ENCODE measurements around the gene CEP72. TPM values are rescaled to one million over a fixed set of nuclear protein-coding genes. Genes with fewer than 3 reads are reported as not detected.
"Not testable (repeated sequence)": the region's sequence is repeated elsewhere in the genome, so short reads cannot be mapped to it uniquely, and the experiment has no call there.

CEP72 gene
- total RNA-seq, 1 experiment from 2014 or later: 6.3 TPM

DNA sequence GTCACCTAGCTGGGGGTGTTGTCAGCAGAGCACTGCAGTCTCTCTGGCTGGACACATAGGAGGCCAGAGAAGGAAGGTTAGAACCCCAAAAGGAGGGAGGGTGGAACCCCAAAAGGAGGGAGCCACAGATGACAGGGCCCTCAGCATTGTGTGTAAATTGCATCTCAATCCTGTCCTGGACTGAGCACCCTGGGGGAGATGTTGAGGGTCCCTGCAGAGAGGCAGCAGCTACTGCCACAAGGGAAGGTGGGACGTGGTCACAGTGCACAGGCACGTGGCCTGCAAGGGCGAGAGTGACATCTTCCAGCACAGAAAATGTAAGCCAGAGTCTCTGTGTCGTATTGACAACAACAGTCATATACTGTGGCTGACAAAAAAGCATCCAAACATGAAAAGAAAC, 36.5 kb upstream of the CEP72 start:
- no peak for DNase-seq
- Histone ChIP-seq H3K9me3 (peaks cover 13% of the 10 kb centered on the region; the same call in 1 of the 2 replicates), H3K27me3 (peaks cover 14% of the 10 kb centered on the region; the same call in 1 of the 2 replicates), H3K36me3 (no peaks in the 10 kb centered on the region), H3K4me3 (no peak overlapping the region)

DNA sequence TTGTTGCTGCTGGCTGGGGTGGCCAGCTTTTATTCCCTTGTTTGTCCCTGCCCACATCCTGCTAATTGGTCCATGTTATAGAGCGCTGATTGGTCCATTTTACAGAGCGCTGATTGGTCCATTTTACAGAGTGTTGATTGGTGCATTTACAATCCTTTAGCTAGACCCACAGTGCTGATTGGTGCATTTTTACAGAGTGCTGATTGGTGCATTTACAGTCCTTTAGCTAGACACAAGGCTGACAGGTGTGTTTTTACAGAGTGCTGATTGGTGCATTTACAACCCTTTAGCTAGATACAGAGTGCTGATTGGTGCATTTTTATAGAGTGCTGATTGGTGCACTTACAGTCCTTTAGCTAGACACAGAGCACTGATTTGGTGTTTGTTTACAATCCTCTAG, 34.9 kb upstream of the CEP72 start:
- DNase-seq, H3K36me3 ChIP-seq, H3K4me3 ChIP-seq: not testable (repeated sequence)
- Histone ChIP-seq H3K27me3 (peaks cover 19% of the 10 kb centered on the region), H3K9me3 (peaks cover 13% of the 10 kb centered on the region; the same call in 1 of the 2 replicates)

DNA sequence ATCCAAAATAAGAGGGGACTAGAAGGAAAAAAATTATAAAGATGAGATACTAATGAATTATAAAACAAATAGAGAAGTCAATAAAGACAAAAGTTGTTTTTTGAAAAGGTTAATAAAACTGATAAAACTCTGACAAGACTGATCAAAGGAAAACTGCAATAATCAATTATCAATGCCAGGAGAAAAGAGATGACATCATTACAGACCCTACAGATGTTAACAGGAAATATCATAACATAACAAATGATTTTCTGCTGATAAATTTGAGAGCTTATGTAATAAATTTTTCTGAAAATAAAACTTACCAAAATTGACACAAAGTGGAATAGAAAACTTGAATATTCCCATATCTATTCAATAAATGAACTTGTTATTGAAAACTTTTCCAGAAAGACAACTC, 34.3 kb upstream of the CEP72 start:
- DNase-seq: no peak
- H3K4me3 ChIP-seq: no peak overlapping the region
- peaks cover 13% of the 10 kb centered on the region; the same call in 1 of the 2 replicates for H3K9me3 ChIP-seq
- peaks cover 19% of the 10 kb centered on the region for H3K27me3 ChIP-seq
- H3K36me3 ChIP-seq: no peaks in the 10 kb centered on the region

DNA sequence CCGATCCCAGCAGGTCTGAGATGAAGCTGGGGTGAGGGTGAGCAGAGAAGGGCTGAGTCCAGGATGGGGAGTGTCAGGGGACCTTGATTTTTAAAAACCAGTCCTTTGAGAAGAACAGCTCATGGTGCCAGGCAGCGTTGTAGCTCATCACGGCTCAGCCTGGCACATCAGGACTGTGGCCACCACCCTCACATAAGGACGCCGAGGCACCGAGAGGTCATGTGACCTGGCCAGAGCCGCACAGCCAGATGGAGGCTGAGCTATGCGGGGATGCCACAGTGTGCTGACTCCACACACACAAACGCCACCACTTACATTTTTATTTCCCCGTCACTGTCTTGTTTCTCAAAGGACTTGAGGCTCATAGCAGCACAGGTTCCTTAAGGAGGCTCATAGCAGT, 32.9 kb upstream of the CEP72 start:
- Histone ChIP-seq H3K4me3 (no peak overlapping the region), H3K27me3 (peaks cover 19% of the 10 kb centered on the region), H3K9me3 (peaks cover 13% of the 10 kb centered on the region; the same call in 1 of the 2 replicates), H3K36me3 (no peaks in the 10 kb centered on the region)
- no peak for DNase-seq

DNA sequence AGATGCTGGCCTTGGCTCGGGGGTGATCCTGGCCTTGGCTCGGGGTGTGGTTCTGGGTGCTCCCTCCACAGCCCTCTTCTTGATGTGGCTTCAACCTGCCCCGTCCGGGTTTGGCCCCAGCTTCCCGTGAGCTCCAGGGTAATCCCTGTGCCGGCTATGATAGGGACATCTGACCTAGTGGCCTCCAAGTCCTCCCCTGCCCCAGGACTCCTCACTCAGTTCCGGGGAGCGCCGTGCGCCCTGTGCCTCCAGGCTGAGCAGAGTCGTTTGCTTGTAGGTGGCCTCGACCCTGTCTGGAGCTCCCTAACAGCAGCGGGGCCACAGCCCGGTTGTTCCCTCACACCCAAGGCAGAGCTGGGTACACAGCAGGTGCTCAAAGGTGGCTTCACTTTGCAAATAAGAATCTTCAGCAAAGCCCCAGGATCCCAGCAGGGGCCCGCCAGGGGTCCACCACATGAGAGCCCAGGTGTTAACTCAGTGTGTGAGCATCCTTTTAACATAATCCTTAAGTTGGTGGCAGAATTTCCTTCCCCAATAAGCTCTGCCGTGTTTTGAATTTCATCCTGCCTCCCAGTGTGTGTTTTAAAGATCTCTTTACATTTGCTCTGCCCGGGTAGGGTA, 32.3 kb upstream of the CEP72 start:
- no peak overlapping the region for H3K4me3 ChIP-seq
- peaks cover 19% of the 10 kb centered on the region for H3K27me3 ChIP-seq

DNA sequence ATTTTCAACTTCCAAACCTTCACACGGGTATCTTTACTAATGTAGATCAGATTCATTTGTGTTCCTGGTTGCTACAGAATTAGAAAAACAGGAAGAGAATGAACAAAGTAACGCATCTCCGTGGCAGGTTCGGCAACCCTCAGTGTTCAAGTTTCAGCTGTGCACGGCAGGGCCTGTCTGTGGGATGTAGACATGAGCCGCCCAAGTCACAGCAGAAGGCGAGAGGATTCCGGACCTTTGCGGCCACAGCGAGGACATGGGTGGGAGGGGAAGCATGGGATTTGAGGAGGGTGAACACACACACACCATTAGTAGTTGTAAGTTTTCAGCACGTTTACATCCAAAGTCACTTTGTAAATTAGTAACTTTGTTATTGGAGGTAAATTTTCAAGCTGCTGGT, 31.7 kb upstream of the CEP72 start:
- Histone ChIP-seq H3K36me3 (no peaks in the 10 kb centered on the region), H3K9me3 (peaks cover 13% of the 10 kb centered on the region; the same call in 1 of the 2 replicates), H3K4me3 (no peak overlapping the region), H3K27me3 (peaks cover 19% of the 10 kb centered on the region)
- DNase-seq: no peak

More for the DNA sequence above, 32.3 kb upstream of the CEP72 start:
- Histone ChIP-seq H3K9me3 (peaks cover 13% of the 10 kb centered on the region; the same call in 1 of the 2 replicates), H3K36me3 (no peaks in the 10 kb centered on the region)
- DNase-seq: no peak

DNA sequence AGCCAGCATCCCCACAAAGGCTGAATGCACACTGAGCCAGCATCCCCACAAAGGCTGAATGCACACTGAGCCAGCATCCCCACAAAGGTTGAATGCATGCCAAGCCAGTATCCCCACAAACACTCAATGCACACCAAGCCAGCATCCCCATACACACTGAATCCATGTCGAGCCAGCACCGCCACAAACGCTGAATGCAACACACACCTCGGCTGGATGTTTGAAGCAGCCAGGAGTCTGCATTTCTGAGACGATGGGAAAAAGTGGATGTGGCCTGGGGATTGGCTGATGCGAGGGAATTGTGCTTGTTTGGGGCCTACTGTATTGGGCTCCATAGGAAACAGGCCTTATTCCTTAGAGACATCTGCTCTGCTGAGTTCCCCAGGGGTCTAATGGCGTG, 30.9 kb upstream of the CEP72 start:
- H3K9me3 ChIP-seq: peaks cover 13% of the 10 kb centered on the region; the same call in 1 of the 2 replicates
- DNase-seq: no peak
- H3K27me3 ChIP-seq: peaks cover 19% of the 10 kb centered on the region
- no peaks in the 10 kb centered on the region for H3K36me3 ChIP-seq
- H3K4me3 ChIP-seq: no peak overlapping the region

DNA sequence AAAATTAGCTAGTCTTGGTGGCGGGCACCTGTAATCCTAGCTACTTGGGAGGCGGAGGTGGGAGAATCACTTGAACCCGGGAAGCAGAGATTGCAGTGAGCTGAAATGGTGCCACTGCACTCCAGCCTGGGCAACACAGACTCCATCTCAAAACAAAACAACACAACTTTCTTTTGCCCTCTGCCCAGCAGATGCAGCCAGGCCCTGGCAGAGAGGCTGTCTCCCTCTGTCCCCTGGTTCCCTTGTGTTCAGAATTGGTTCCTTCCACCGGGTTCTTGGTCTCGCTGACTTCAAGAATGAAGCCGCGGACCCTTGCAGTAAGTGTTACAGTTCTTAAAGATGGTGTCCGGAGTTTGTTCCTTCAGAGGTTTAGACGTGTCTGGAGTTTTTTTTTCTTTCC, 30.2 kb upstream of the CEP72 start:
- peaks cover 19% of the 10 kb centered on the region for H3K27me3 ChIP-seq
- peaks cover 12% of the 10 kb centered on the region; the same call in 1 of the 2 replicates for H3K9me3 ChIP-seq
- no peaks in the 10 kb centered on the region for H3K36me3 ChIP-seq
- no peak overlapping the region for H3K4me3 ChIP-seq
- no peak for DNase-seq

DNA sequence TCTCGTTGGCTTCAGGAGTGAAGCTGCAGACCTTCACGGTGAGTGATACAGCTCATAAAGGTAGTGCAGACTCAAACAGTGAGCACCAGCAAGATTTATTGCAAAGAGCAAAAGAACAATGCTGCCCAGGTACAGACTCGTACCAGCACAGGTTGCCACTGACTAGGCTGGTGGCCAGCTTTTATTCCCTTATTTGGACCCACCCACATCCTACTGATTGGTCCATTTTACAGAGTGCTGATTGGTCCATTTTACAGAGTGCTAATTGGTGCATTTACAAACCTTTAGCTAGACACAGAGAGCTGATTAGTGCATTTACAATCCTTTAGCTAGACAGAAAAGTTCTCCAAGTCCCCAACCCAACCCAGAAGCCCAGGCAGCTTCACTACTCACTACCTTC, 29.7 kb upstream of the CEP72 start:
- H3K36me3 ChIP-seq, DNase-seq, H3K9me3 ChIP-seq, H3K4me3 ChIP-seq: not testable (repeated sequence)
- H3K27me3 ChIP-seq: peaks cover 16% of the 10 kb centered on the region

DNA sequence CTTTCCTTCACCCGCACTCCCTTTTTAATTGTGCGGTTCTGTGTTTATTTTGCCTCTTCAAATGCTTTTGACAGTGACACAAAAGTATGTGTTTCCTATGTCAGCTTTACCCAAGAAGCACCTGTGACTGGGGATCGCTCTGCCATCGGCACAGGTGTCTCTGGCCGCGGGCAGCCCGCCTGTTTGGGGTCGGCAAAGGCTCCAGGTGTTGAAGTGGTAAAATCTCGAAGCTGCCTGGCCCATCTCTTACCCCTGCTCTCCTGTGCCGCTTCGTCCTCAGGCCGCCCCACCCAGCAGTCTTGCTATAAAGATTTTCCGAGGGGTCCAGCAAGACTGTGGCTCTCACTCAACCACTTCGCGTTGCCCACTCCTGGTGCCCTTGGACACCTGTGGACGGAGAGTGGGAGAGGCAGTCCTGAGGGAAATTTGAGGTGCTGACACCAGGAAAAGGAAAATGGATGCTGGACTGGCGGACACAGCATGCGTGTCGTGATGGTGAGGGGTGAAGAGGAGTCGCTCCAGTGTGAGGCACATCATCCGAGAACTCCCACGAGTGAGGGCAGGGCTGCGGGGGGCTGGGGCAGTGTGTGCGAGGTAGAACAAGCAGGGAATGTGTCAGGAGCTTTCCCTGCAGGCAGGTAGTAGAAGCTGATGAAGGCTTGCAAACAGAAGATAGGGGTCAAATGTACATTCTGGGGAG, 29.1 kb upstream of the CEP72 start:
- H3K4me3 ChIP-seq: no peak overlapping the region
- DNase-seq: no peak
- no peaks in the 10 kb centered on the region for H3K36me3 ChIP-seq
- H3K9me3 ChIP-seq: peaks cover 3% of the 10 kb centered on the region; the same call in 1 of the 2 replicates
- H3K27me3 ChIP-seq: peaks cover 16% of the 10 kb centered on the region

DNA sequence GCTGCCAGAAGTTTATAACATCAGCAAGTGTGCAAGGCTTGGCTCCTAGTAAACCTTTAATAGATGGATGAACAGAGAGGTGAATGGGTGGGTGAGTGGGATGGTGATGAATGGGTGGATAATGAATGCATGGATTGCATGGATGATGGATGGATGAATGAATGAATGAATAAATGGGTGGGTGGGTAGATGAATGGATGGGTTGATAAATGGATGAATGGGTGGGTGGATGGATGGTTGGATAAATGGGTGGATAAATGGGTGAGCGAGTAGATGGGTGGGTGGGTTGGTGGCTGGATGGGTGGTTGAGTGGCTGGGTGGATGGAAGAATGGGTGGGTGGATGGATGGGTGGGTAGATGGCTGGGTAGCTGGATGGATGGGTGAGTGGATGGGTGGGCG, 28.5 kb upstream of the CEP72 start:
- Histone ChIP-seq H3K9me3 (peaks cover 3% of the 10 kb centered on the region; the same call in 1 of the 2 replicates), H3K27me3 (peaks cover 15% of the 10 kb centered on the region)
- no peak for DNase-seq

DNA sequence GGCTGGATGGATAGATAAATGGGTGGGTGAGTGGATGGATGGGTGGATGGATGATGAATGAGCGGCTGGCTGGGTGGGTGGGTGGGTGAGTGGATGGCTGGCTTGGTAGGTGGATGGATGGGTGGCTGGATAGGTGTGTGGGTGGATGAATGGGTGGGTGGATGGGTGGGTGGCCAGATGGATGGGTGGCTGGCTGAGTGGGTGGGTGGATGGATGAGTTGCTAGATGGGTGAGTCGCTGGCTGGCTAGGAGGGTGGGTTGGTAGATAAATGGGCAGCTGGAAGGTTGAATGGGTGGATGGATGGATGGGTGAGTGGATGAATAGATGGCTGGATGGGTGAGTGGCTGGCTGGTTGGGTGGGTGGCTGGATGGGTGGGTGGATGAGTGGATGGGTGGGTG, 27.9 kb upstream of the CEP72 start:
- Histone ChIP-seq H3K27me3 (peaks cover 12% of the 10 kb centered on the region), H3K9me3 (no peaks in the 10 kb centered on the region), H3K4me3 (no peak overlapping the region), H3K36me3 (no peaks in the 10 kb centered on the region)
- DNase-seq: no peak

More for the DNA sequence above, 28.5 kb upstream of the CEP72 start:
- Histone ChIP-seq H3K36me3 (no peaks in the 10 kb centered on the region), H3K4me3 (no peak overlapping the region)

DNA sequence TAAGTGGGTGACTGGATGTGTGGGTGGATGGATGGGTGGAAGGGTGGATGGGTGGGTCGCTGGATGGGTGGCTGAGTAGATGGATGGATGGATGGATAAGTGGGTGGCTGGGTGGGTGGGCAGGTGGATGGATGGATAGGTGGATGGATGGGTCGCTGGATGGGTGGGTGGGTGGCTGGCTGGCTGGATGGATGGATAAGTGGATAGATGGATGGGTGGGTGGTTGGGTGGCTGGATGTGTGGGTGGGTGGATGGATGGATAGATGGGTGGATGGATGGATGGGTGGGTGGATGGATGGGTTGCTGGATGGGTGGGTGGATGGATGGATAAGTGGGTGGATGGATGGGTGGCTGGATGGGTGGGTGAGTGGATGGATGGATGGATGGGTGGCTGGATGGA, 27.3 kb upstream of the CEP72 start:
- H3K4me3 ChIP-seq: no peak overlapping the region
- H3K36me3 ChIP-seq: no peaks in the 10 kb centered on the region
- H3K9me3 ChIP-seq: no peaks in the 10 kb centered on the region
- DNase-seq: no peak
- peaks cover 9% of the 10 kb centered on the region for H3K27me3 ChIP-seq

DNA sequence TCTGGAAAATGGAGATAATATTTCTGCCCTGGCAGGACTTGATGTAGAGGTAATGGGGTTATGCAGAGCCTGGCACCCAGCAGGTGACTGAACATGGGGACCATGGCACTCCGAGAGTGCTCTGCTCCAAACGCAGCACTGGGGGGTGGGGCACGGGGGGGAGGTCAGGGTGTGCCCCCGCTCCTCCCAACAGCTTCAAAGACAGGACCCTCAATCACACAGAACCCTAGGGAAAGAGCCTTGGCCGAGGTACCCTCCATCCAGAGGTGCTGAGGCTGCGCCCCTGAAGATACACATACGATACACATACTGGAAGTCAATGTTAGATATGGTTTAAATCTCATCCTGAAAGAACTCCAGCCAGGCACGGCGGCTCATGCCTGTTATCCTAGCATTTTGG, 26.6 kb upstream of the CEP72 start:
- DNase-seq: no peak
- H3K4me3 ChIP-seq: no peak overlapping the region
- H3K9me3 ChIP-seq: no peaks in the 10 kb centered on the region; the same call in 1 of the 2 replicates
- peaks cover 9% of the 10 kb centered on the region for H3K27me3 ChIP-seq
- no peaks in the 10 kb centered on the region for H3K36me3 ChIP-seq

DNA sequence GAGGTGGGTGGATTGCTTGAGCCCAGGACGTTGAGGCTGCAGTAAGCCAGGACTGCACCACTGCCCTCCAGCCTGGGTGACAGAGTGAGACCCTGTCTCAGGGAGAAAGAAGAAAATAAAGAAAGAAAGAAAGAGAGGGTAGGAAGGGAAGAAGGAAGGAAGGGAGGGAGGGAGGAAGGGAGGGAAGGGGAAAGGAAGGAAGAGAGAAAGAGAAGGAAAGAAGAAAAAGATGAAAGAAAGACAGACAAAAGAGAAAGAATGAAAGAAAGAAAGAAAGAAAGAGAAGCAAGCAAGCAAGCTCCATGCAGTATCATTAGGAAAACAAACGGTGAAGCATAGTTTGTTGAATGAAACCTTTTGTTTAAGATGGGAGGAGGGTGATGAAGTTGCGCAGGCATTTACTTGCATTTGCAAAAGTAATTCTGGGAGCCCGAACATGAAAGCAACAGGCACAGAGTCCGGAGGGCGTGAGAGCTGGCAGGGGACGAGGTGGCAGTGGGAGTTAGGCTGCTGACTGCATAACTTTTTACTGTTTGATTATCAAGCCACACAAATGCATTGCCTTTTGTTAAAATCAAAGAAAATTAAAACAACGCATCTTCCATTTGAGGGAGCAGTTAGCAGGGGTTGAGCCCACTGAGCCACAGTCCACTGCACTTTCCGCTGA, 26.0 kb upstream of the CEP72 start:
- no peak overlapping the region for H3K4me3 ChIP-seq
- H3K36me3 ChIP-seq: no peaks in the 10 kb centered on the region
- no peak for DNase-seq
- peaks cover 12% of the 10 kb centered on the region for H3K27me3 ChIP-seq
- peaks cover 2% of the 10 kb centered on the region for H3K9me3 ChIP-seq

DNA sequence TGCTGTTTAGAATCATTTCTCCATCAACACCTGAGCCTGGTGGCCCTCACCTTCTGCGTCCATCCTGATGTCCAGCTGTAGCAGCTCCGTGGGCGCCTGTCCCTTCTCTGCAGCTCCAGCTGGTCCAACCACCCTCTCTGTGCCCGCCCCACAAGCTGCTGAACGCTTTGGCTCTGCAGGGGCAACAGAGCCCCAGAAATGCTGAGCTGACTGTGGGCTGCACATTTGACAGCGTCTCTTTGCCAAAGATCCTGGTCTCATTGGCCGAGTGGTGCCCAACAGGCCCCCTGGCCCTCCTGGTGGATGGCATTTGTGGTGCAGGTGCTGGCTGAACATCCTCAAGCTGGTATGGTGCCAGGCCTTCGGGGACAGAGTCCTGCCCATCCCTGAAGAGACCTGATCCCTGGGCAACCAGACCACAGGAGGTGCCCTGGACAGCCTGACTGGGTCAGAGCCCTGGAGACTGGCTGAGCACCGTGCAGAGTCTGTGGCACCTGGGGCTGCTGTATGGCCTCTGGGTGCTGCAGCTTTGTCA, 25.3 kb upstream of the CEP72 start:
- Histone ChIP-seq H3K4me3 (no peak overlapping the region), H3K27me3 (peaks cover 8% of the 10 kb centered on the region; the same call in 1 of the 2 replicates), H3K9me3 (peaks cover 4% of the 10 kb centered on the region), H3K36me3 (no peaks in the 10 kb centered on the region)
- no peak for DNase-seq

DNA sequence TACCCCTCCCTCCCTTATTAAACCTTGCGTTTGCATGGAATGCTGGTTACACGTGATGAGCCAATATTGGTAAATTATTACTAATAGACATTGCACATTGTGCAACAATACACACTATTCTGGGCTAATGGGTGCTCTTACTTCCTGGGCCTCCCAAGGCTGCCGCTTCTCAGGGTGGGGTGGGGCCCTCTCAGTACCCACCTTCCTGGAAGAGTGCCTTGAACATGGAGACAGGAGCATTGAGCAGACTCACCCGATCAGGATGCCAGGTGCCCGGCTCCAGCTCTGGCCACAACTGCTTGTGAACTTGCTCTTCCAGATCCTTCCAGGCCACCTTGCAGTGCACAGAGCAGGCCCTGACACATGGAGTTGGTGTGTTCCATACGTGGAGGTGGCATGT, 24.7 kb upstream of the CEP72 start:
- DNase-seq: no peak
- peaks cover 8% of the 10 kb centered on the region; the same call in 1 of the 2 replicates for H3K27me3 ChIP-seq
- no peaks in the 10 kb centered on the region for H3K36me3 ChIP-seq
- peaks cover 4% of the 10 kb centered on the region for H3K9me3 ChIP-seq
- H3K4me3 ChIP-seq: no peak overlapping the region

All from MG63 (cell line).